Measurements from ENCODE around the gene NDST3. TPM values are rescaled to one million over a fixed set of nuclear protein-coding genes. Genes with fewer than 3 reads are reported as not detected.

The NDST3 gene
- total RNA-seq, 1 experiment from 2014 or later, result 0.70 TPM

GRCh38 chr4:118139241-118139640, 105.0 kb downstream of the NDST3 start:
- H3K4me2 ChIP-seq (ENCODE audit: insufficient read depth, insufficient read length, low read length), result no peak overlapping the region
- H2AK5ac ChIP-seq (ENCODE audit: insufficient read length, low read length), result no peak overlapping the region
- no peaks in the 10 kb centered on the region for H3K79me2 ChIP-seq (ENCODE audit: insufficient read depth, low read length)
- H3K27me3 Mint-ChIP-seq (ENCODE audit: low read depth), result no peaks in the 10 kb centered on the region
- no peaks in the 10 kb centered on the region for H3K79me1 ChIP-seq (ENCODE audit: insufficient read depth, low read depth, low read length, poor library complexity, severe bottlenecking)
- no peak overlapping the region for H3K27ac Mint-ChIP-seq
- no peak overlapping the region for H2BK20ac ChIP-seq (ENCODE audit: low read depth, low read length, poor library complexity, severe bottlenecking)
- H3K4me3 Mint-ChIP-seq, result no peak overlapping the region
- no peak for TF ChIP-seq CTCF (conservative IDR thresholded peaks at IDR 0.05)
- H3K4ac ChIP-seq (ENCODE audit: low read depth, low read length), result no peak overlapping the region
- no peak overlapping the region for H2BK5ac ChIP-seq (ENCODE audit: insufficient read length, low read length)
- no peaks in the 10 kb centered on the region for H3K9me3 ChIP-seq (ENCODE audit: control insufficient read depth, low read depth, low read length)
- H3K9me3 Mint-ChIP-seq, result no peaks in the 10 kb centered on the region
- H2BK12ac ChIP-seq (ENCODE audit: insufficient read length, low read depth, low read length), result no peak overlapping the region
- no peak overlapping the region for H3K23ac ChIP-seq (ENCODE audit: insufficient read length, low read depth, low read length)
- H3K36me3 Mint-ChIP-seq (ENCODE audit: insufficient read depth in 1 of 3, low read depth in 3 of 3), result no peaks in the 10 kb centered on the region
- no peak overlapping the region for H3K14ac ChIP-seq (ENCODE audit: insufficient read depth, low read length)
- H2BK120ac ChIP-seq (ENCODE audit: low read depth, low read length, poor library complexity, severe bottlenecking), result no peak overlapping the region
- H3K18ac ChIP-seq (ENCODE audit: insufficient read length, low read depth, low read length), result no peak overlapping the region
- no peak overlapping the region for H3T11ph ChIP-seq (ENCODE audit: low read length)
- H3K4me1 ChIP-seq (ENCODE audit: insufficient read depth, low read length), result no peaks in the 10 kb centered on the region
- no peak overlapping the region for H3K27ac ChIP-seq (ENCODE audit: insufficient read length, low read depth, low read length)
- no peak for DNase-seq
- H3K27me3 ChIP-seq (ENCODE audit: insufficient read depth, low read length), result no peaks in the 10 kb centered on the region
- no peaks in the 10 kb centered on the region for H3K4me1 Mint-ChIP-seq
- H2AFZ ChIP-seq (ENCODE audit: low read length), result no peak overlapping the region
- no CpG with 5 or more reads among the region's 1 CpG for WGBS (ENCODE audit: extremely low coverage, insufficient read length, low lambda C conversion rate)
- no peak overlapping the region for H4K91ac ChIP-seq (ENCODE audit: insufficient read length, low read depth, low read length)
- H4K8ac ChIP-seq (replicated peaks; ENCODE audit: insufficient read length, low read depth, low read length), result no peak overlapping the region
- H3K56ac ChIP-seq (ENCODE audit: insufficient read length, low read depth, low read length), result no peak overlapping the region
- no peak overlapping the region for H2BK15ac ChIP-seq (ENCODE audit: low read depth, low read length)
- no peaks in the 10 kb centered on the region for H4K20me1 ChIP-seq (ENCODE audit: control insufficient read depth, insufficient read depth, insufficient read length)
- H3K23me2 ChIP-seq (ENCODE audit: insufficient read length, low read depth, low read length, poor library complexity, severe bottlenecking), result no peaks in the 10 kb centered on the region
- H4K5ac ChIP-seq (ENCODE audit: insufficient read length, low read depth, low read length), result no peak overlapping the region
- no peak overlapping the region for H3K9ac ChIP-seq (ENCODE audit: extremely low read depth, insufficient read length, low read length)
